Tibial nerve (tissue), 3 donors: ENCODE results near the gene PLXNA1.

Experiments
- POLR2A ChIP-seq, 2 donors: fragments of 450-650 bp; IDR thresholded peaks; one replicate each; pipeline ENCODE4 v1.6.1; 2017; ENCODE audit warnings: antibody characterized with exemption in 2 of 2, mild to moderate bottlenecking in 2 of 2, moderate library complexity in 2 of 2
- TF ChIP-seq, protein P1 (sequence below), 5 experiments: fragments of 200-600 bp in 3 of 5; fragments of 450-650 bp in 2 of 5; sonication (generic) in 3 of 5; IDR thresholded peaks; one replicate each; pipeline ENCODE4 v1.5.1; 2016 to 2019; ENCODE audit warnings: antibody characterized with exemption in 5 of 5, mild to moderate bottlenecking in 3 of 5, moderate library complexity in 2 of 5

GRCh38 chr3:126996905-126997304, 14.0 kb downstream of the PLXNA1 start:
- TF ChIP-seq, protein P1, sequence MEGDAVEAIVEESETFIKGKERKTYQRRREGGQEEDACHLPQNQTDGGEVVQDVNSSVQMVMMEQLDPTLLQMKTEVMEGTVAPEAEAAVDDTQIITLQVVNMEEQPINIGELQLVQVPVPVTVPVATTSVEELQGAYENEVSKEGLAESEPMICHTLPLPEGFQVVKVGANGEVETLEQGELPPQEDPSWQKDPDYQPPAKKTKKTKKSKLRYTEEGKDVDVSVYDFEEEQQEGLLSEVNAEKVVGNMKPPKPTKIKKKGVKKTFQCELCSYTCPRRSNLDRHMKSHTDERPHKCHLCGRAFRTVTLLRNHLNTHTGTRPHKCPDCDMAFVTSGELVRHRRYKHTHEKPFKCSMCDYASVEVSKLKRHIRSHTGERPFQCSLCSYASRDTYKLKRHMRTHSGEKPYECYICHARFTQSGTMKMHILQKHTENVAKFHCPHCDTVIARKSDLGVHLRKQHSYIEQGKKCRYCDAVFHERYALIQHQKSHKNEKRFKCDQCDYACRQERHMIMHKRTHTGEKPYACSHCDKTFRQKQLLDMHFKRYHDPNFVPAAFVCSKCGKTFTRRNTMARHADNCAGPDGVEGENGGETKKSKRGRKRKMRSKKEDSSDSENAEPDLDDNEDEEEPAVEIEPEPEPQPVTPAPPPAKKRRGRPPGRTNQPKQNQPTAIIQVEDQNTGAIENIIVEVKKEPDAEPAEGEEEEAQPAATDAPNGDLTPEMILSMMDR (IDR thresholded peaks at IDR 0.05), result no peak
- TF ChIP-seq POLR2A (IDR thresholded peaks at IDR 0.05), result no peak
